Suppressor macrophage (primary cell): ENCODE results near the gene CDH26.

Experiments used
- DNase-seq, 4 experiments: peaks; one replicate each; pipeline ENCODE4 v3.0.0-alpha.2; 2020 to 2022

The CDH26 gene

GRCh38 chr20:60063739-60064380 lies 105.6 kb downstream of the CDH26 start:
- no peak for DNase-seq
